Fibroblast of lung (primary cell): ENCODE measurements around the gene CLEC16A. TPM values are rescaled to one million over a fixed set of nuclear protein-coding genes. Genes with fewer than 3 reads are reported as not detected.

ENCODE experiments used
- DNase-seq, 2 donors: peaks; one replicate each; pipeline versions ENCODE4 v3.0.0 to v3.0.0-alpha.2; 2010; ENCODE audit warnings: low read depth in 2 of 2
- H2AFZ ChIP-seq: 2 replicates; pipeline ENCODE4 v1.5.1; 2012; ENCODE audit warnings: low read length, control low read depth, inconsistent platforms
- H3K27ac ChIP-seq: 2 replicates; pipeline ENCODE4 v1.5.1; 2011; ENCODE audit warnings: low read length, control low read depth; ENCODE audit not compliant: insufficient read depth
- H3K27me3 ChIP-seq: 2 replicates; pipeline ENCODE4 v1.5.1; 2011; ENCODE audit warnings: mild to moderate bottlenecking, low read length; ENCODE audit not compliant: control insufficient read depth, insufficient read depth
- H3K36me3 ChIP-seq: 2 replicates; pipeline ENCODE4 v1.5.1; 2011; ENCODE audit warnings: low read length; ENCODE audit not compliant: control insufficient read depth, insufficient read depth
- H3K4me1 ChIP-seq: 2 replicates; pipeline ENCODE4 v1.5.1; 2011; ENCODE audit warnings: low read length; ENCODE audit not compliant: control insufficient read depth, insufficient read depth; ENCODE audit errors: extremely low read depth
- H3K4me2 ChIP-seq: 2 replicates; pipeline ENCODE4 v1.5.1; 2011; ENCODE audit warnings: low read length, control low read depth; ENCODE audit not compliant: insufficient read depth; ENCODE audit errors: extremely low read depth
- H3K4me3 ChIP-seq, 4 experiments: fragments of 200-600 bp in 1 of 4; sonication (generic) in 1 of 4; replicated peaks in 1 of 4; 2 replicates each; pipeline ENCODE4 v1.5.1; 2011 to 2016; ENCODE audit warnings: low read length in 4 of 4, low read depth in 3 of 4, mild to moderate bottlenecking in 3 of 4, control low read depth in 2 of 4, inconsistent platforms in 1 of 4, mixed read lengths in 1 of 4; ENCODE audit not compliant: insufficient read depth in 1 of 4; ENCODE audit errors: control extremely low read depth in 1 of 4
- H3K79me2 ChIP-seq: 2 replicates; pipeline ENCODE4 v1.5.1; 2012; ENCODE audit warnings: mild to moderate bottlenecking, low read length, inconsistent platforms; ENCODE audit not compliant: control insufficient read depth, insufficient read depth
- H3K9ac ChIP-seq: 2 replicates; pipeline ENCODE4 v1.5.1; 2011; ENCODE audit warnings: mild to moderate bottlenecking, low read length, control low read depth; ENCODE audit not compliant: insufficient read depth
- H3K9me3 ChIP-seq: 2 replicates; pipeline ENCODE4 v1.5.1; 2012; ENCODE audit warnings: low read depth, low read length; ENCODE audit not compliant: control insufficient read depth, insufficient read depth
- H4K20me1 ChIP-seq: 2 replicates; pipeline ENCODE4 v1.5.1; 2011; ENCODE audit warnings: low read length; ENCODE audit not compliant: control insufficient read depth, insufficient read depth; ENCODE audit errors: extremely low read depth
- CTCF ChIP-seq, 2 donors: IDR thresholded peaks in 1 of 2; conservative IDR thresholded peaks in 1 of 2; 1 replicate in 1 of 2; 2 replicates in 1 of 2; pipeline ENCODE4 v1.5.1; 2011 to 2012; ENCODE audit warnings: low read length in 2 of 2, control low read depth in 1 of 2, inconsistent platforms in 1 of 2, low read depth in 1 of 2, mild to moderate bottlenecking in 1 of 2
- EZH2 ChIP-seq: IDR thresholded peaks from 2 replicates; pipeline ENCODE4 v1.5.1; 2012; ENCODE audit warnings: low read length, control low read depth, mild to moderate bottlenecking; ENCODE audit errors: missing control alignments
- polyA plus RNA-seq, 2 donors: library from polyadenylated mRNA; depleted of rRNA in 1 of 2; stranded (reverse) in 1 of 2; unstranded in 1 of 2; fragments of >200 nt; gene quantifications; 2 replicates each; pipeline ENCODE4 v1.2.1, GENCODE V29; 2011 to 2012; ENCODE audit warnings: missing spikeins in 1 of 2
- total RNA-seq: library from RNA; depleted of rRNA; stranded (reverse); fragments of >200 nt; gene quantifications from 2 replicates; pipeline ENCODE4 v1.2.1, GENCODE V29; 2014

Gene CLEC16A
- total and polyA plus RNA-seq, 2 donors (not counting 1 experiment from before 2014, with no cell fraction given) = 9.1 to 22.0 TPM

GRCh38 chr16:11169641-11170040 is 225.3 kb downstream of the CLEC16A start:
- H3K4me1 ChIP-seq = no peaks in the 10 kb centered on the region
- H3K79me2 ChIP-seq = no peaks in the 10 kb centered on the region
- no peaks in the 10 kb centered on the region for H4K20me1 ChIP-seq
- no peak overlapping the region for H3K27ac ChIP-seq
- DNase-seq = no peak
- H3K9me3 ChIP-seq = no peaks in the 10 kb centered on the region
- TF ChIP-seq CTCF (conservative IDR thresholded peaks at IDR 0.05 in 1 of 2, IDR thresholded peaks at IDR 0.05 in 1 of 2; ENCODE audit: low read depth in 1 of 2, low read length in 2 of 2) (no peak), EZH2 (no peak)
- H3K9ac ChIP-seq = no peak overlapping the region
- no peaks in the 10 kb centered on the region for H3K27me3 ChIP-seq
- H3K36me3 ChIP-seq = no peaks in the 10 kb centered on the region
- H3K4me2 ChIP-seq = no peak overlapping the region
- no peak overlapping the region for H3K4me3 ChIP-seq
- no peak overlapping the region for H2AFZ ChIP-seq

GRCh38 chr16:11170201-11170600 is 225.8 kb downstream of the CLEC16A start:
- no peak for DNase-seq
- Histone ChIP-seq H3K9ac (no peak overlapping the region), H3K4me2 (no peak overlapping the region), H3K4me3 (no peak overlapping the region), H3K9me3 (no peaks in the 10 kb centered on the region), H3K36me3 (no peaks in the 10 kb centered on the region), H3K4me1 (no peaks in the 10 kb centered on the region), H3K27me3 (no peaks in the 10 kb centered on the region), H2AFZ (no peak overlapping the region), H4K20me1 (no peaks in the 10 kb centered on the region), H3K27ac (no peak overlapping the region), H3K79me2 (no peaks in the 10 kb centered on the region)
- TF ChIP-seq EZH2 (no peak), CTCF (conservative IDR thresholded peaks at IDR 0.05 in 1 of 2, IDR thresholded peaks at IDR 0.05 in 1 of 2; ENCODE audit: low read depth in 1 of 2, low read length in 2 of 2) (no peak)

- no peaks in the 10 kb centered on the region for H3K27me3 ChIP-seq
- no peak overlapping the region for H3K9ac ChIP-seq
- DNase-seq = no peak
- no peak overlapping the region for H2AFZ ChIP-seq
- no peak overlapping the region for H3K4me2 ChIP-seq
- H3K4me3 ChIP-seq = no peak overlapping the region
- no peaks in the 10 kb centered on the region for H3K36me3 ChIP-seq
- no peak overlapping the region for H3K27ac ChIP-seq
- H3K4me1 ChIP-seq = no peaks in the 10 kb centered on the region
- H3K79me2 ChIP-seq = no peaks in the 10 kb centered on the region
- no peak for TF ChIP-seq EZH2
- no peak for TF ChIP-seq CTCF (conservative IDR thresholded peaks at IDR 0.05 in 1 of 2, IDR thresholded peaks at IDR 0.05 in 1 of 2; ENCODE audit: low read depth in 1 of 2, low read length in 2 of 2)
- H4K20me1 ChIP-seq = no peaks in the 10 kb centered on the region
- H3K9me3 ChIP-seq = no peaks in the 10 kb centered on the region
These were observed 226.5 kb downstream of the CLEC16A start for GRCh38 chr16:11170696-11171447.
